H1 (cell line): Measurements from ENCODE around the gene CEP41. TPM values are rescaled to one million over a fixed set of nuclear protein-coding genes. Genes with fewer than 3 reads are reported as not detected.
A peak's percentile ranks its signal among the peaks of the same experiment; 100 is the strongest.

Experiments
- CTCF ChIA-PET: fragments of 300-600 bp; sonication (Branson Sonifier 250); formaldehyde crosslinking; loops from one replicate; lab custom pipeline; 2021; ENCODE audit not compliant: partially characterized antibody; lab: Charles Lee
- POLR2A ChIA-PET: fragments of 300-600 bp; sonication (Branson Sonifier 250); formaldehyde crosslinking; loops from one replicate; lab custom pipeline; 2021; ENCODE audit warnings: inconsistent platforms; ENCODE audit not compliant: partially characterized antibody; lab: Charles Lee
- DNase-seq, 2 experiments: peaks; one replicate each; pipeline versions ENCODE4 v3.0.0 to v3.0.0-alpha.2; 2010 to 2022; ENCODE audit warnings: low spot score in 2 of 2, low read depth in 1 of 2, mixed read lengths in 1 of 2
- FAIRE-seq: peaks from 2 replicates; lab custom pipeline; 2011; peaks lifted over from hg19 to GRCh38; lab: Jason Lieb, UNC
- H2AFZ ChIP-seq: 2 replicates; pipeline ENCODE4 v1.8.1; 2012; ENCODE audit warnings: low read length, inconsistent platforms
- H2AK5ac ChIP-seq: 2 replicates; pipeline ENCODE4 v1.6.1; 2013; ENCODE audit warnings: low read depth, low read length
- H2BK120ac ChIP-seq: replicated peaks from 2 replicates; pipeline ENCODE3; 2013; ENCODE audit warnings: low read depth, low read length, inconsistent platforms
- H2BK12ac ChIP-seq: 2 replicates; pipeline ENCODE4 v1.6.1; 2013; ENCODE audit warnings: low read depth, low read length
- H2BK15ac ChIP-seq: 2 replicates; pipeline ENCODE4 v1.6.1; 2013; ENCODE audit warnings: low read length
- H2BK20ac ChIP-seq: 2 replicates; pipeline ENCODE4 v1.6.1; 2013; ENCODE audit warnings: low read length
- H2BK5ac ChIP-seq: 2 replicates; pipeline ENCODE4 v1.6.1; 2013; ENCODE audit warnings: low read depth, low read length
- H3K14ac ChIP-seq: 2 replicates; pipeline ENCODE4 v1.6.1; 2013; ENCODE audit warnings: inconsistent platforms; ENCODE audit not compliant: insufficient read length
- H3K18ac ChIP-seq: 2 replicates; pipeline ENCODE4 v1.6.1; 2013; ENCODE audit warnings: low read length; ENCODE audit errors: extremely low read depth
- H3K23ac ChIP-seq: 2 replicates; pipeline ENCODE4 v1.6.1; 2013; ENCODE audit warnings: inconsistent platforms; ENCODE audit not compliant: insufficient read length
- H3K23me2 ChIP-seq: 2 replicates; pipeline ENCODE4 v1.6.1; 2013; ENCODE audit warnings: low read depth, low read length
- H3K27ac ChIP-seq: 2 replicates; pipeline ENCODE4 v1.6.1; 2011; ENCODE audit warnings: low read depth, low read length, inconsistent platforms
- H3K27me3 ChIP-seq, 4 experiments: replicated peaks in 1 of 4; 1 replicate in 1 of 4; 2 replicates in 3 of 4; pipeline versions ENCODE4 v1.6.1 to v1.8.1; 2011 to 2013; ENCODE audit warnings: low read length in 3 of 4, mild to moderate bottlenecking in 3 of 4, inconsistent platforms in 2 of 4, mixed read lengths in 2 of 4, moderate library complexity in 1 of 4; ENCODE audit not compliant: control insufficient read depth in 3 of 4, insufficient read depth in 3 of 4; ENCODE audit errors: extremely low read depth in 1 of 4
- H3K36me3 ChIP-seq, 4 experiments: 2 replicates each; pipeline versions ENCODE4 v1.6.1 to v1.8.1; 2011 to 2013; ENCODE audit warnings: mild to moderate bottlenecking in 4 of 4, low read length in 3 of 4, moderate library complexity in 2 of 4, control low read depth in 1 of 4, inconsistent platforms in 1 of 4; ENCODE audit not compliant: insufficient read depth in 4 of 4, control insufficient read depth in 2 of 4
- H3K4ac ChIP-seq: replicated peaks from 2 replicates; pipeline ENCODE3; 2013; ENCODE audit warnings: low read length, low read depth, mixed read lengths, inconsistent platforms; ENCODE audit not compliant: insufficient read length
- H3K4me1 ChIP-seq, 4 experiments: replicated peaks in 1 of 4; 1 replicate in 1 of 4; 2 replicates in 3 of 4; pipeline versions ENCODE4 v1.6.1 to v1.8.1; 2011 to 2013; ENCODE audit warnings: low read length in 3 of 4, inconsistent platforms in 2 of 4, mixed read lengths in 1 of 4; ENCODE audit not compliant: insufficient read depth in 4 of 4, control insufficient read depth in 3 of 4
- H3K4me2 ChIP-seq, 2 experiments: 2 replicates each; pipeline versions ENCODE4 v1.6.1 to v1.8.1; 2011 to 2013; ENCODE audit warnings: low read depth in 2 of 2, low read length in 2 of 2, control low read depth in 1 of 2, inconsistent platforms in 1 of 2, mild to moderate bottlenecking in 1 of 2; ENCODE audit not compliant: insufficient read depth in 1 of 2
- H3K4me3 ChIP-seq, 4 experiments: fragments of 200-600, 300-600 bp in 1 of 4; sonication (generic), shearing (Covaris generic), sonication (Bioruptor Twin) in 1 of 4; 2 replicates each; pipeline versions ENCODE4 v1.5.1 to v1.8.1; 2011 to 2016; ENCODE audit warnings: low read length in 4 of 4, low read depth in 3 of 4, control low read depth in 2 of 4, inconsistent platforms in 2 of 4, mild to moderate bottlenecking in 2 of 4, mixed read lengths in 1 of 4, moderate library complexity in 1 of 4; ENCODE audit not compliant: insufficient read depth in 2 of 4; ENCODE audit errors: extremely low read depth in 1 of 4
- H3K56ac ChIP-seq: replicated peaks from 2 replicates; pipeline ENCODE3; 2013; ENCODE audit warnings: low read depth, mild to moderate bottlenecking, mixed read lengths, low read length, inconsistent platforms; ENCODE audit not compliant: insufficient read length
- H3K79me1 ChIP-seq: 2 replicates; pipeline ENCODE4 v1.6.1; 2013; ENCODE audit warnings: low read depth, low read length, control low read depth
- H3K79me2 ChIP-seq, 2 experiments: 2 replicates each; pipeline versions ENCODE4 v1.6.1 to v1.8.1; 2012 to 2013; ENCODE audit warnings: low read length in 2 of 2, mild to moderate bottlenecking in 2 of 2, inconsistent platforms in 1 of 2; ENCODE audit not compliant: insufficient read depth in 2 of 2, control insufficient read depth in 1 of 2
- H3K9ac ChIP-seq, 4 experiments: replicated peaks in 1 of 4; 1 replicate in 1 of 4; 2 replicates in 3 of 4; pipeline versions ENCODE4 v1.6.1 to v1.8.1; 2011 to 2013; ENCODE audit warnings: low read depth in 3 of 4, low read length in 3 of 4, control low read depth in 2 of 4, mild to moderate bottlenecking in 2 of 4, moderate library complexity in 2 of 4, inconsistent platforms in 1 of 4; ENCODE audit errors: extremely low read depth in 1 of 4
- H3K9me3 ChIP-seq, 2 experiments: 2 replicates each; pipeline versions ENCODE4 v1.6.1 to v1.8.1; 2012 to 2013; ENCODE audit warnings: mild to moderate bottlenecking in 2 of 2, moderate library complexity in 2 of 2, control low read depth in 1 of 2, inconsistent platforms in 1 of 2, low read depth in 1 of 2, low read length in 1 of 2, mixed read lengths in 1 of 2; ENCODE audit not compliant: insufficient read depth in 2 of 2
- H4K20me1 ChIP-seq, 2 experiments: replicated peaks in 1 of 2; 2 replicates each; pipeline versions ENCODE3 to v1.8.1; 2011 to 2013; ENCODE audit warnings: inconsistent platforms in 2 of 2, low read length in 2 of 2, mild to moderate bottlenecking in 1 of 2; ENCODE audit not compliant: insufficient read depth in 2 of 2, control insufficient read depth in 1 of 2
- H4K5ac ChIP-seq: 2 replicates; pipeline ENCODE4 v1.6.1; 2013; ENCODE audit warnings: low read length, low read depth, mixed read lengths, inconsistent platforms; ENCODE audit not compliant: insufficient read length
- H4K8ac ChIP-seq: 2 replicates; pipeline ENCODE4 v1.8.0; 2013; ENCODE audit warnings: mild to moderate bottlenecking, moderate library complexity, low read length, inconsistent platforms; ENCODE audit not compliant: insufficient read depth; ENCODE audit errors: extremely low read depth
- H4K91ac ChIP-seq: replicated peaks from 2 replicates; pipeline ENCODE3; 2013; ENCODE audit warnings: low read length, mixed read lengths, inconsistent platforms; ENCODE audit not compliant: insufficient read length
- HDAC2 ChIP-seq, 2 experiments: fragments of 300-600 bp in 1 of 2; sonication (generic) in 1 of 2; IDR thresholded peaks; 2 replicates each; pipeline ENCODE4 v1.6.1; 2011 to 2012; ENCODE audit warnings: low read depth in 2 of 2, low read length in 2 of 2, mild to moderate bottlenecking in 2 of 2, moderate library complexity in 2 of 2, borderline replicate concordance in 1 of 2, inconsistent platforms in 1 of 2
- KDM1A ChIP-seq: fragments of 200-600, 300-600 bp; sonication (generic); IDR thresholded peaks from 2 replicates; pipeline ENCODE4 v1.7.1; 2016; ENCODE audit warnings: mild to moderate bottlenecking, low read length, borderline replicate concordance
- WGBS, 2 experiments: shearing (Covaris generic) in 1 of 2; methylation state at CpG; one replicate each; pipeline versions ENCODE4 v1.1.6 to v1.1.7; 2013 to 2015; ENCODE audit warnings: low lambda C conversion rate in 2 of 2, mixed read lengths in 2 of 2, inconsistent platforms in 1 of 2, low coverage in 1 of 2, missing lambda C conversion rate in 1 of 2; ENCODE audit not compliant: insufficient replicate concordance in 2 of 2, insufficient coverage in 1 of 2, insufficient read length in 1 of 2; ENCODE audit errors: extremely low coverage in 1 of 2, missing lambda C conversion rate in 1 of 2; 5-methylcytosine and 5-hydroxymethylcytosine counted together
- polyA plus RNA-seq, 7 experiments: library from polyadenylated mRNA; depleted of rRNA in 3 of 7; stranded (reverse) in 5 of 7; unstranded in 2 of 7; fragments of >200 nt in 5 of 7; fragments of 200-250 nt in 2 of 7; gene quantifications; 1 replicate in 5 of 7; 2 replicates in 1 of 7; 4 replicates in 1 of 7; pipeline versions ENCODE4 v1.2.1 to v1.2.3, GENCODE V29; 2011 to 2013; ENCODE audit warnings: missing spikeins in 2 of 7, mixed read lengths in 2 of 7
- total RNA-seq: library from RNA; stranded (reverse); fragmentation: NEBNext Ultra II Directional; extraction: Animal tissue kit (Norgen Biotek cat#: 25700); gene quantifications from 2 replicates; pipeline ENCODE4 v1.2.1, GENCODE V29; 2021

Gene CEP41
- total and polyA plus RNA-seq, 2 of the 8 experiments (the other 6 are each of a cell fraction or from before 2014, with no cell fraction given), result 9.3 to 12.8 TPM

GRCh38 chr7:130346177-130346905 is 94.5 kb downstream of the CEP41 start:
- peak overlapping the region; percentile 52; the same call in 1 of the 2 replicates for H3K18ac ChIP-seq
- no peak overlapping the region for H3K9ac ChIP-seq
- no peaks in the 10 kb centered on the region for H3K79me1 ChIP-seq
- no peaks in the 10 kb centered on the region for H3K79me2 ChIP-seq
- no peak overlapping the region for H4K8ac ChIP-seq
- H2BK12ac ChIP-seq, result peak overlapping the region; percentile 9; the same call in 1 of the 2 replicates
- no peak overlapping the region for H3K23ac ChIP-seq
- H3K27me3 ChIP-seq, result no peaks in the 10 kb centered on the region
- H2BK120ac ChIP-seq, result no peak overlapping the region
- no peaks in the 10 kb centered on the region for H3K23me2 ChIP-seq
- no peak overlapping the region for H4K5ac ChIP-seq
- 0 out of 2 replicates have a peak overlapping the region, but pooled peaks have one; percentile 35 for H2BK5ac ChIP-seq
- ChIA-PET POLR2A (interaction anchor here (1.6 kb wide), 1 partner anchor 10 kb away, joined by 3 read pairs; no protein-coding TSS in a partner anchor), CTCF (interaction anchor here (0.9 to 3.0 kb wide), 5 partner anchors 9 to 145 kb away, joined by 3 to 12 read pairs (median 3); partner anchors contain the start of gene CPA1)
- H2BK15ac ChIP-seq, result no peak overlapping the region
- H2BK20ac ChIP-seq, result peak overlapping the region; percentile 80; the same call in 1 of the 2 replicates
- no peak overlapping the region for H3K4ac ChIP-seq
- no peak overlapping the region for H3K4me3 ChIP-seq
- no peak overlapping the region for H2AK5ac ChIP-seq
- H4K20me1 ChIP-seq, result no peaks in the 10 kb centered on the region
- DNase-seq, result no peak
- H3K9me3 ChIP-seq, result no peaks in the 10 kb centered on the region
- H3K27ac ChIP-seq, result no peak overlapping the region
- no peak for FAIRE-seq
- H3K36me3 ChIP-seq, result no peaks in the 10 kb centered on the region
- no peak overlapping the region for H2AFZ ChIP-seq
- no peak overlapping the region for H3K4me2 ChIP-seq
- H3K4me1 ChIP-seq, result peaks cover 2 to 8% (median 5%) of the 10 kb centered on the region in 4 experiments
- no peak overlapping the region for H3K14ac ChIP-seq
- H3K56ac ChIP-seq, result no peak overlapping the region
- peak overlapping the region; percentile 38 for H4K91ac ChIP-seq
- 88% methylated on average over 10 of the region's 10 CpGs; no CpG with 5 or more reads in 1 of the 2 experiments for WGBS, 2 experiments
- TF ChIP-seq HDAC2 (IDR thresholded peaks at IDR 0.05; ENCODE audit: borderline replicate concordance in 1 of 2, low read depth in 2 of 2, low read length in 2 of 2), result no peak
- no peak for TF ChIP-seq KDM1A
